Glomerular endothelial cell (primary cell): ENCODE results near the gene ARHGDIG. TPM values are rescaled to one million over a fixed set of nuclear protein-coding genes. Genes with fewer than 3 reads are reported as not detected.

Source experiments
- DNase-seq: peaks from one replicate; pipeline ENCODE4 v3.0.0-alpha.2; 2011; ENCODE audit warnings: low read depth, low spot score; ENCODE audit errors: extremely low read depth
- total RNA-seq: library from RNA; depleted of rRNA; stranded (reverse); fragments of >200 nt; gene quantifications from 2 replicates; pipeline ENCODE4 v1.2.3, GENCODE V29; 2015

ARHGDIG gene
- total RNA-seq, 1 donor from 2014 or later: 0.64 TPM

DNA sequence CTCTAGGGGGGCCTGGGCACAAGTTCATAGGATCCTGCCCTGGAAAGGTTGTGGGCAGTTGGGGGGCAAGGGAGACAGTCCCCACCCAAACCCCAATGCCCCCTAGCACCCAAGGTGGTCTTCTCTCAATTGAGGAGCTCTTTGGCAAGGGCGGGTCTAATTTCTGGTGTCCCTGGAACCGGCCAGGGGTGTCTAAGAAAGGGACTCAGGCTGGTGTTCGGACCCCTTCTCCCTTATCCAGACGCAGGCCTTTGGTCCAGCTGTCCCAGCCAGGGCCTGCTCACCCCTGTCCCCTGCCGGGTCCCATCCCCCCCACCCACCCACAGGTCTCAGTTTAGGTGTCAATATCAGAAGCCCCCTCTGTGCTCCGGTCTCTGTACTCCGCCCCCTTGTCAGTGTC, 860 bp upstream of the ARHGDIG start:
- DNase-seq: no peak

DNA sequence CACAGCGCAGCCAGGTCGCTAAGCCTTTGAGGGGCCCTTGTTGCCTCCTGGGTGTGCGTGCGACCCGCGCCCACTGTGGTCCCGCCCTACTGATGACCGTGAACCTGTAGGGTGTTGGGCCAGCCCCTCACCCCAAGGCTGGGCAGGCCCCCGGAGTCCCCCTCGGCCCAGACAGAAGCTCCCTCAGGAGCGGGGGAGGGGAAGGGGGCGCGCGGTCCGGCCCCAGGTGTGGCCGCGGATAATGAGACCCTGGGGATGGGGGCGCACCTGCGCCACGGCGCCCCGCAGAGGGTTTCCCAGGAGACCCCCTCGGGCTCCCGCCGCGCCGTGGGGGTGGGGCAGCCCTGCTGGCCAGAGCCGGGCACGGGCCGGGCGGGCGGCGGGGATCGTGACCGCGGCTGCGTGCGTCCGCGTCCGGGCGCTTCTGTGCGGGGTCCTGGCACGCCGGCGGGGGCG, 358 bp upstream of the ARHGDIG start:
- DNase-seq: no peak

- no peak for DNase-seq
Measured at GRCh38 chr16:280991-281659, 734 bp downstream of the ARHGDIG start.

DNA sequence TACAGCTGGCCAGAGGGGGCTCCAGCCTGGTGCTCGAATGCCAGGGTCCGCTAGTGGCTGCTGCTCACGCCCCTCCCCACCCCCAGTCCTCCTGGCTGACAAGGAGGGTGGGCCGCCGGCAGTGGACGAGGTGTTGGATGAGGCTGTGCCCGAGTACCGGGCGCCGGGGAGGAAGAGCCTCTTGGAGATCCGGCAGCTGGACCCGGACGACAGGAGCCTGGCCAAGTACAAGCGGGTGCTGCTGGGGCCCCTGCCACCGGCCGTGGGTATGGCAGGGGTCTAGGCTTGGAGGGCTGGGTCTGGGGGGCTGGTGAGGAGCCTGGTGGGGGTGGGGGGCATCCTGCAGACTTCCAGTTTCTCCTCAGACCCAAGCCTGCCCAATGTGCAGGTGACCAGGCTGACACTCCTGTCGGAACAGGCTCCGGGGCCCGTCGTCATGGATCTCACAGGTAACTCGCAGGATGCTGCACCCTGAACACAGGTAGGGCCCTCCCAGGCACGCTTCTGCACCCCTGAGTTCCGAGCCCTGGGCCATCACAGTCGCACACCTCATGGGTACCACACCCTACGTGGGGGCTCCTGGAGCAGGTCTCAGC, 1.4 kb downstream of the ARHGDIG start:
- DNase-seq: no peak

DNA sequence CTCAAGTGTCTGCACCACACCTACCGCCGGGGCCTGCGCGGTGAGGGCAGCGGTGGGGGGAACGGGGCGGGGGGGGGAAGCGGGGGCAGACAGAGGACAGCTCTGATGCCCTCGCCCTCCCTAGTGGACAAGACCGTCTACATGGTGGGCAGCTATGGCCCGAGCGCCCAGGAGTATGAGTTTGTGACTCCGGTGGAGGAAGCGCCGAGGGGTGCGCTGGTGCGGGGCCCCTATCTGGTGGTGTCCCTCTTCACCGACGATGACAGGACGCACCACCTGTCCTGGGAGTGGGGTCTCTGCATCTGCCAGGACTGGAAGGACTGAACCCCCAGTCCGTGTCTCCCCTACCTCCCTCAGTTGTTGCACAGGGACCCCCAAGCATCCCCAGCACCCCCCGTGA, 2.1 kb downstream of the ARHGDIG start:
- DNase-seq: no peak

GRCh38 chr16:283033-283805, 2.8 kb downstream of the ARHGDIG start, which contains the start of gene PDIA2:
TSS of gene PDIA2 (plus strand) at chr16:283164. CDS start at chr16:283170, 6 bp downstream.
- no peak for DNase-seq

DNA sequence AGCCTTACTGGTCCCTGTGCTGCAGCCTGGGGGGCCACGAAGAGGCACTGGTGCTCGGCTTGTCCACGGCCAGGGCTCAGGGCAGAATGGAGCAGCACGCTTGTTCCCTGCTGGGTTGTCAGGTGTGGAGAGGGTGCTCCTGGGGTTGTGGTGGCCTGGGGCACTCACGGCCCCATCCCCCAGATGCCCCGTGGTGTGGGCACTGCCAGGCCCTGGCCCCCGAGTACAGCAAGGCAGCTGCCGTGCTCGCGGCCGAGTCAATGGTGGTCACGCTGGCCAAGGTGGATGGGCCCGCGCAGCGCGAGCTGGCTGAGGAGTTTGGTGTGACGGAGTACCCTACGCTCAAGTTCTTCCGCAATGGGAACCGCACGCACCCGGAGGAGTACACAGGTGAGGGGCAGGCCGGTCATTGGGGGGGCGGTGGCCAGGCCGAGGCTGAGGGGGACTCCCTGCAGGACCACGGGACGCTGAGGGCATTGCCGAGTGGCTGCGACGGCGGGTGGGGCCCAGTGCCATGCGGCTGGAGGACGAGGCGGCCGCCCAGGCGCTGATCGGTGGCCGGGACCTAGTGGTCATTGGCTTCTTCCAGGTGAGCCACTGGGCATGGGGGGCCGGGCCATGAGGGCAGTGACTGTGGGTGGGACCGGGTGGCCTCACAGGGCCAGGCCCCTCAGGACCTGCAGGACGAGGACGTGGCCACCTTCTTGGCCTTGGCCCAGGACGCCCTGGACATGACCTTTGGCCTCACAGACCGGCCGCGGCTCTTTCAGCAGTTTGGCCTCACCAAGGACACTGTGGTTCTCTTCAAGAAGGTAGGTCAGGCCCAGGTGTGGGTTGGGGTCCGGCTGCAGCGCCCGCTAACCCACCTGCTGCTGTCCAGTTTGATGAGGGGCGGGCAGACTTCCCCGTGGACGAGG, 4.1 kb downstream of the ARHGDIG start:
- DNase-seq: no peak

GRCh38 chr16:285146-286055, 5.0 kb downstream of the ARHGDIG start:
- DNase-seq: no peak

DNA sequence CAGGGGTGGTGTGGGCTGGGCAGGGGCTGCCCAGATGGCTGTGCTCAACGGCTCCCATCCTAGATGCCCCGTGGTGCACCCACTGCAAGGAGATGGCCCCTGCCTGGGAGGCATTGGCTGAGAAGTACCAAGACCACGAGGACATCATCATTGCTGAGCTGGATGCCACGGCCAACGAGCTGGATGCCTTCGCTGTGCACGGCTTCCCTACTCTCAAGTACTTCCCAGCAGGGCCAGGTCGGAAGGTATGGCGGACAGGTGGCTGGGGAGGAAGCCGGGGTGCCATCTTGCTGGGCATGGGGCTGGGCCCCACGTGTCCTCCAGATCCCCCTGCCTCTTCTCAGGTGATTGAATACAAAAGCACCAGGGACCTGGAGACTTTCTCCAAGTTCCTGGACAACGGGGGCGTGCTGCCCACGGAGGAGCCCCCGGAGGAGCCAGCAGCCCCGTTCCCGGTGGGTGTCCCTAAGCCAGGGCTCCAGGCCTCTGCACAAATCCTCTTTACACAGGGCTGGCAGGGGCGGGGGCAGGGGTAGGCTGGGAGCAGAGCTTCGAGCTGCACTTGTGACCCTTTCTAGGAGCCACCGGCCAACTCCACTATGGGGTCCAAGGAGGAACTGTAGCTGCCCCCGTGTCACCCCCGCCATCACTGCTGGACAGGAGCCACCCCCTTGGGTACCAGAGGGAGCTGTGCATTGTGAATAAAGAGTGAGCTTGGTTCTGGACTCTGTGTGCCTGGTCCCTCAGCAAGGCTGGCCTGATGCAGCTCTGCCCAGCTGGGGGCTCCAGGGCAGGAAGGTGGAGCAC, 6.3 kb downstream of the ARHGDIG start:
- DNase-seq: no peak

DNA sequence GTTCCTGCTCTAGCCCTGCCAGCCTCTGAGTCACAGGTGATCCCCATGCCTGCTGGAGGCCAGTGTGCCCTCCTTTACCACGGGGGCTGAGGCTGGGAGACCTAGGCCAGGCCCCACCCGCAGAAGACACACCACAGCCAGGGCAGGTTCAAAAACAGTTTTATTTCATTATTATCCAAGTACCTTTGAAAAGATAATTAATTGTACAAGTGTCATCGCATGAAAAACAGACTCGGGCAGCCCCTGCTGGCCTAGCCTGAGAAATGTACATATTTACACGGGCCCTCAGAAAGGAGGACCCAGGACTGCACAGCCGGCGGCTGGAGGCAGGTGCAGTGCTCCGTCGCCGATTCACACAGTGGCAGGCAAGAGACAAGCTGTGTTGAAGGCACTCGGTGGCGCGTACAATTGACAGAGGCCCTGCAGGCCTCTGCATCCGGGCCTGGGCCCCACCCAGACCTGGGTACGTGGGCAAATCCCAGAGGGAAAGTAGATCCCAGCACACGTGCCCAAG, 7.0 kb downstream of the ARHGDIG start:
- no peak for DNase-seq

DNA sequence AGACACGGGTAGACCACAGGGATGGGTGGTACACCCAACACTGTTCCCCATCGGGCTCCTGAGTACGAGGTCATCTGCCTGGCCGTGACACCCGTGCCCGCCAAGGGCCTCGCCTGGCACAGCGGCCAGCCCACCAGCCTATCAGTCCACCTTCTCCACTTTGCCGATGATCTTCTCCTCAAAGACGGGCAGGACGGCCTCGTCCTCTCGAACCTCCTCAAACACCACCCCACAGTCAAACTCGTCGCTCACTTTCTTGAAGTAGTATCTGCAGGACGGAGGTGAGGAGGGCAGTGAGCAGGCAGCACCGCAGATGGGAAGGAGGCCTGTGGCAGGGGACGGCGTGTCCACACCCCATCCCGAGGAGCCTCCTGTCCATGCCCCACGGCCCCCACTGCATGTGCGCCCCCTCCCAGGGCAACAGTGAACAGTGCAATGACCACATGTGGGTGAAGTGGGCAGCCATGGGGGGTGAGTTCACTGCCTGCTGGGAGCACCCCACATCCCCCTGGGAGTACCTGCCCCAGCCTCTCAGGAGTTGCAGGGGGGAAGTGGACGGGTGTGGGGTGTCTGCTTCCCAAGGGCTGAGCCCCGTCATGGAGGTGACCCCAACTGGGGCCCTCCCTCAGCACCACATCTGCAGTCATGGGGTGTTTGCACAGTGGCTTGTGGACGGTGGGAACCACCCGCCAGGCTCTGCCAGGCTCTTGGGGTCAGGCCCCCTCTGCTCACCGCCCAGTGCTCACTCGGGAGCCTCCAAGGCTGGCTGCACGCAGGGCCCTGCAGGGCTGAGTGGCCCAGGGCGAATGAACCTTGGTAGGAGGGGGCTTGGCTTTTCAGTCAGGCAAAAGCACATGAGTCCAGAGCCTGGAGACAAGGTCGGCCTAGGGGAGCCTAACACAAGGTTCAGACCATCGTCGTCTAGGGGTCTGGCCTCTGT, 7.9 kb downstream of the ARHGDIG start:
- no peak for DNase-seq

GRCh38 chr16:289395-289997, 9.1 kb downstream of the ARHGDIG start:
- no peak for DNase-seq

DNA sequence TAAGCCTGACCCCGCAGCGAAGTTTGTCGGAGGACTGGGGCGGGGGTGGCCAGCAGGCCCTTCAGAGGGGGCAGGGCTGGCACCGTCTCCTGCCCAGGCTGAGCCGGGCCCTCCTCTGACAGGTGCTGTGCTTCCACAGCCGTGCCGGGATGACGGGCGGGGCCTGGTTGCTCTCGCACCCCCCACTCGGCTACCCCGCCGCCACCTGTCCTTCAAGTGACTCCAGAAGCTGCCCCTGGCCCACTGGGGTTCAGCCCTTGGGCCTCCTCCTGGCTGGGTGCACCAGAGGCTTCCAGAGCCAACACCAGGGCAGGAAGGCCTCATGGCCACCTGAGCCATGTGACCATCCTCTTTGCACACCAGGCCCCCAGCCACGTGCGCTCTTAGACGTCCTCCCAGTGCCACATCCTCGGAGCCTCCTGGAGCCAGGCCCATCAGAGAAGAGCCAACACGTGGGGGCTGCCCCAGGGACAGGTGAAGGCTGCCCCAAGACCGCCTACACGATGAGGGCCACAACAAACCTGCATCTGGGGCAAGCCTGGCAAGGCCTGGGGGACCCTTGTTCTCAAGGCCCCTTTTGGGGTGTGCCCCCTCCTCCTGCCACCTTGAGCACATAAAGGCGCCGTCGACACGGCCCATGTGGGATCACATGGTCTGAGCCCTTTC, 9.8 kb downstream of the ARHGDIG start:
- no peak for DNase-seq

DNA sequence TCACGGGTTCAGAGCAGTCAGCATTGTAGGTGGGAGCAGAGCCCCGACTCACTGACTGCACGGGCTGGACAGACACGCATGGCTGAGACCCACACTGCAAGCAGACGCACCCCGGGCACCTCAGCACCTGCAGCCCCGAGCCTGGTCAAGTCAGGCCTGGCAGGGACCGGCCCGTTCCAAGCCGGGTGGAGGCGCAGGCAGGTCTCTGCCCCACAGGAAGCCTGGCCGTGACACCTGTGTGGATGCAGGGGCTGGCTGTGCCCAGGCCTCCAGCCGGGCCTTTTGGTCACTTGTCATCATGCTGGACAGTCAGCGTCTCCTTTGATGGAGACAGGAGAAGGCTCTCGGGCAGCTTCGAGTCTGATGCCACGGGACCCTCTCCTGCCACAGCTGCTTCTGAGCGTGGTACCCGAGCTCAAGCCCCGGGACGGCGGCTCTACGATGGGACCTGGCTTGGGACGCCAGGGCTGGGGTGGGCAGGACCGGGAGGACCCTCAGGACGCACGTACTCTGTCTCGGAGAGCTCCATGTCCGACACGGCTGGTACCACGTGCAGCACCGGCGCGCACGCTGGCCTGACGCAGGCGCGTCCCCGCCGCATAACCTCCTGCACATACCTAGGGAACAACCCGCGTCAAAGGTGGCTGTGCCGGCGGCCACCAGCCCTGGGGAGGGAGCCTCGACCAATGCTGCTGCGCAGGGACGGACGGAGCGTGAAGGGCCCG, 10.5 kb downstream of the ARHGDIG start:
- no peak for DNase-seq

DNA sequence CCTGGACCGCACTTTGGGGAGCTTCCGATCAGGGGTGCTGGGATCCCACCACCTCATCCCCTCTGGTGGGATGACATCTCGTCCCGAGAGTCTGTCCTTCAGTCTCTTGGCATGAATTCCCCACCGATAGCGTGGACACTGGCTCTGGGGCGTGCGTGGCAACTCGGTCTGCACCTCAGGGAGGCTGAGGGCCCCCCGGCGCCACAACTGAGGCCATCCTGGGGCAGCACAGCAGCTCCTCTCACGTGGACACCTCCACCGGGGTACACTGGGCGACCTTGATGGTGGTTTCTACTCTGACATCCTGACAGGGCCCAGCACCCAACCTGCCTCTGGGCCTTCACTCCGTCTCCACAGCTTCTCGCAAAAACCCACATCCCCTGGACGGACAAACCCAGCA, 11.1 kb downstream of the ARHGDIG start:
- DNase-seq: no peak
